ENCODE results near the gene SMPD3. TPM values are rescaled to one million over a fixed set of nuclear protein-coding genes. Genes with fewer than 3 reads are reported as not detected.
A peak's percentile ranks its signal among the peaks of the same experiment; 100 is the strongest.

SMPD3 gene
- total RNA-seq, 2 experiments from 2014 or later, result 0.89 to 1.1 TPM

GRCh38 chr16:68338326-68339119, 109.8 kb downstream of the SMPD3 start:
- Mint-ChIP-seq H3K9me3 (no peaks in the 10 kb centered on the region), H3K27me3 (no peaks in the 10 kb centered on the region), H3K4me1 (ENCODE audit: low read depth) (no peaks in the 10 kb centered on the region), H3K36me3 (ENCODE audit: low read depth) (peaks cover 87% of the 10 kb centered on the region), H3K27ac (no peak overlapping the region), H3K4me3 (no peak overlapping the region)
- DNase-seq (no peak), ATAC-seq (ENCODE audit: poor library complexity) (no peak)
- Histone ChIP-seq H3K36me3 (ENCODE audit: insufficient read depth, low read length) (peaks cover 67% of the 10 kb centered on the region), H3K27me3 (ENCODE audit: control insufficient read depth in 1 of 2, insufficient read depth in 2 of 2, low read length in 2 of 2) (no peaks in the 10 kb centered on the region), H3K9me3 (ENCODE audit: control insufficient read depth in 1 of 2, insufficient read depth in 1 of 2, low read length in 2 of 2) (no peaks in the 10 kb centered on the region), H3K27ac (ENCODE audit: low read depth in 1 of 2, low read length in 2 of 2) (no peak overlapping the region), H3K4me3 (ENCODE audit: low read length) (no peak overlapping the region), H3K4me1 (ENCODE audit: insufficient read depth, low read length) (no peaks in the 10 kb centered on the region)
- ChIA-PET POLR2A (no interaction called here), CTCF (no interaction called here)
- no peak for TF ChIP-seq CTCF (IDR thresholded peaks at IDR 0.05)
- intact Hi-C loops (cut with DNase I, micrococcal nuclease), result no loop called here

GRCh38 chr16:68335175-68335574, 113.1 kb downstream of the SMPD3 start:
- peaks cover 79% of the 10 kb centered on the region for H3K36me3 Mint-ChIP-seq (ENCODE audit: low read depth)
- POLR2A ChIA-PET, result interaction anchor here (0.7 kb wide), 1 partner anchor 70 kb away, joined by 3 read pairs; no protein-coding TSS in a partner anchor
- CTCF ChIA-PET, result interaction anchor here (2.3 kb wide), 1 partner anchor 74 kb away, joined by 8 read pairs; no protein-coding TSS in a partner anchor

GRCh38 chr16:68332411-68333121, 115.7 kb downstream of the SMPD3 start:
- Mint-ChIP-seq H3K4me3 (no peak overlapping the region), H3K9me3 (no peaks in the 10 kb centered on the region), H3K4me1 (ENCODE audit: low read depth) (peaks cover 21% of the 10 kb centered on the region), H3K27me3 (no peaks in the 10 kb centered on the region), H3K27ac (peak overlapping the region; percentile 15), H3K36me3 (ENCODE audit: low read depth) (peaks cover 67% of the 10 kb centered on the region)
- ChIA-PET CTCF (interaction anchor here (1.1 to 1.2 kb wide), 2 partner anchors 71 to 818 kb away, joined by 3 to 6 read pairs; no protein-coding TSS in a partner anchor), POLR2A (interaction anchor here (1.2 to 1.7 kb wide), 2 partner anchors 68 to 71 kb away, joined by 4 to 6 read pairs; partner anchors contain the start of gene SLC7A6)
- DNase-seq (peak in 2 of 14 experiments; percentile 8 to 16), ATAC-seq (ENCODE audit: poor library complexity) (peak; percentile 8)
- Histone ChIP-seq H3K36me3 (ENCODE audit: insufficient read depth, low read length) (peaks cover 29% of the 10 kb centered on the region), H3K27me3 (ENCODE audit: control insufficient read depth in 1 of 2, insufficient read depth in 2 of 2, low read length in 2 of 2) (no peaks in the 10 kb centered on the region), H3K4me1 (ENCODE audit: insufficient read depth, low read length) (peaks cover 20% of the 10 kb centered on the region), H3K27ac (ENCODE audit: low read depth in 1 of 2, low read length in 2 of 2) (no peak overlapping the region), H3K9me3 (ENCODE audit: control insufficient read depth in 1 of 2, insufficient read depth in 1 of 2, low read length in 2 of 2) (no peaks in the 10 kb centered on the region), H3K4me3 (ENCODE audit: low read length) (no peak overlapping the region)
- intact Hi-C loops (cut with DNase I, micrococcal nuclease), result no loop called here
- no peak for TF ChIP-seq CTCF (IDR thresholded peaks at IDR 0.05)

More at GRCh38 chr16:68335175-68335574, 113.1 kb downstream of the SMPD3 start:
- H3K9me3 Mint-ChIP-seq, result no peaks in the 10 kb centered on the region
- DNase-seq (no peak), ATAC-seq (ENCODE audit: poor library complexity) (no peak)
- Histone ChIP-seq H3K4me3 (ENCODE audit: low read length) (no peak overlapping the region), H3K36me3 (ENCODE audit: insufficient read depth, low read length) (peaks cover 55% of the 10 kb centered on the region), H3K27me3 (ENCODE audit: control insufficient read depth in 1 of 2, insufficient read depth in 2 of 2, low read length in 2 of 2) (no peaks in the 10 kb centered on the region), H3K9me3 (ENCODE audit: control insufficient read depth in 1 of 2, insufficient read depth in 1 of 2, low read length in 2 of 2) (no peaks in the 10 kb centered on the region), H3K27ac (ENCODE audit: low read depth in 1 of 2, low read length in 2 of 2) (no peak overlapping the region), H3K4me1 (ENCODE audit: insufficient read depth, low read length) (peaks cover 15% of the 10 kb centered on the region)
- no peak overlapping the region for H3K4me3 Mint-ChIP-seq
- H3K4me1 Mint-ChIP-seq (ENCODE audit: low read depth), result peaks cover 12% of the 10 kb centered on the region
- no peak for TF ChIP-seq CTCF (IDR thresholded peaks at IDR 0.05)
- H3K27ac Mint-ChIP-seq, result no peak overlapping the region
- intact Hi-C loops (cut with DNase I, micrococcal nuclease), result no loop called here
- no peaks in the 10 kb centered on the region for H3K27me3 Mint-ChIP-seq
